ENCODE measurements around the gene PPP1R10.

DNA sequence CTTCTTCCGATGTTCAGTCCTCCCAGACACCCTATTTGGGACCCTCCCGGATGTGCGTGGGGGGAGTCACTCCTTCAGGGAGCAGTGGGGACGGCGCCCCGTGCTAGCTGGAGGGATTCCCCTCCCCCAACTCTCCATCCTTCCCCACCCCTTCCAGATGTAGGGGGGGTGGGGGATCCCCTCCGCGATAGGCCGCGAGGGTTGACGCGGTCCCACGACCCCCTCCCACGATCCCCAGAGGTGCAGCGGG, 61.3 kb downstream of the PPP1R10 start:
- TF ChIP-seq, protein P1, sequence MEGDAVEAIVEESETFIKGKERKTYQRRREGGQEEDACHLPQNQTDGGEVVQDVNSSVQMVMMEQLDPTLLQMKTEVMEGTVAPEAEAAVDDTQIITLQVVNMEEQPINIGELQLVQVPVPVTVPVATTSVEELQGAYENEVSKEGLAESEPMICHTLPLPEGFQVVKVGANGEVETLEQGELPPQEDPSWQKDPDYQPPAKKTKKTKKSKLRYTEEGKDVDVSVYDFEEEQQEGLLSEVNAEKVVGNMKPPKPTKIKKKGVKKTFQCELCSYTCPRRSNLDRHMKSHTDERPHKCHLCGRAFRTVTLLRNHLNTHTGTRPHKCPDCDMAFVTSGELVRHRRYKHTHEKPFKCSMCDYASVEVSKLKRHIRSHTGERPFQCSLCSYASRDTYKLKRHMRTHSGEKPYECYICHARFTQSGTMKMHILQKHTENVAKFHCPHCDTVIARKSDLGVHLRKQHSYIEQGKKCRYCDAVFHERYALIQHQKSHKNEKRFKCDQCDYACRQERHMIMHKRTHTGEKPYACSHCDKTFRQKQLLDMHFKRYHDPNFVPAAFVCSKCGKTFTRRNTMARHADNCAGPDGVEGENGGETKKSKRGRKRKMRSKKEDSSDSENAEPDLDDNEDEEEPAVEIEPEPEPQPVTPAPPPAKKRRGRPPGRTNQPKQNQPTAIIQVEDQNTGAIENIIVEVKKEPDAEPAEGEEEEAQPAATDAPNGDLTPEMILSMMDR (conservative IDR thresholded peaks at IDR 0.05), result no peak
- TF ChIP-seq EZH2 (IDR thresholded peaks at IDR 0.05; ENCODE audit: low read depth), result no peak

Data from PC-9 (cell line).